ENCODE measurements around the gene USP5. TPM values are rescaled to one million over a fixed set of nuclear protein-coding genes. Genes with fewer than 3 reads are reported as not detected.
A peak's percentile ranks its signal among the peaks of the same experiment; 100 is the strongest.

Gene USP5
- polyA plus RNA-seq: 58.3 to 84.1 TPM (median 67.2 TPM) in 3 replicates
- 31.2 TPM for polyA plus RNA-seq (2011; ENCODE audit: low read depth)
- polyA plus RNA-seq (2011; cell fraction: cytosol; rRNA removed): 42.8 and 66.5 TPM in 2 replicates
- 94.0 and 116 TPM in 2 replicates for polyA plus RNA-seq (2011; cell fraction: nucleus; rRNA removed)
- polyA plus RNA-seq (2012; ENCODE audit: low replicate concordance): 44.4 and 76.0 TPM in 2 replicates
- polyA minus RNA-seq: 122 to 148 TPM (median 148 TPM) in 3 replicates
- 95.2 TPM for polyA minus RNA-seq (2011; cell fraction: cytosol; rRNA and poly(A)+ RNA removed)
- 67.8 and 83.2 TPM in 2 replicates for polyA minus RNA-seq (2011; cell fraction: nucleus; rRNA and poly(A)+ RNA removed)

GRCh38 chr12:6851921-6852650 lies at the start of gene USP5:
USP5 (plus strand) TSS chr12:6852150; CDS start chr12:6852180, 30 bp downstream.
- TF ChIP-seq EZH2 (IDR thresholded peaks at IDR 0.05; ENCODE audit: low read length): no peak
- TF ChIP-seq CTCF (optimal IDR thresholded peaks at IDR 0.05 in 1 of 3, IDR thresholded peaks at IDR 0.05 in 1 of 3, conservative IDR thresholded peaks at IDR 0.05 in 1 of 3; ENCODE audit: extremely low read depth in 1 of 3, insufficient read depth in 2 of 3, low read length in 3 of 3): no peak
- peak; percentile 66 for FAIRE-seq
- Histone ChIP-seq H3K79me2 (ENCODE audit: control insufficient read depth, insufficient read depth, low read length) (peaks cover 41% of the 10 kb centered on the region), H3K4me1 (ENCODE audit: control insufficient read depth, extremely low read depth, insufficient read depth, low read length) (peaks cover 21% of the 10 kb centered on the region), H3K27me3 (ENCODE audit: control insufficient read depth, extremely low read depth, insufficient read depth, low read length) (no peaks in the 10 kb centered on the region), H3K9me3 (ENCODE audit: control insufficient read depth, low read depth, low read length) (no peaks in the 10 kb centered on the region), H3K9ac (ENCODE audit: control insufficient read depth, extremely low read depth, insufficient read depth, low read length) (peak within 1 kb of the TSS; percentile 92), H3K9me1 (ENCODE audit: control insufficient read depth, extremely low read depth, insufficient read depth, low read length) (no peaks in the 10 kb centered on the region), H3K4me3 (ENCODE audit: control insufficient read depth in 2 of 3, extremely low read depth in 1 of 3, insufficient read depth in 2 of 3, low read depth in 1 of 3, low read length in 3 of 3) (peak within 1 kb of the TSS; percentile 72 to 99 (median 95)), H2AFZ (ENCODE audit: control insufficient read depth, low read length) (peak within 1 kb of the TSS; percentile 100), H3K36me3 (ENCODE audit: control insufficient read depth in 2 of 2, extremely low read depth in 1 of 2, insufficient read depth in 2 of 2, low read length in 2 of 2) (peaks cover 17 to 38% of the 10 kb centered on the region in 2 experiments), H3K4me2 (ENCODE audit: control insufficient read depth, extremely low read depth, insufficient read depth, low read depth, low read length) (peak within 1 kb of the TSS; percentile 94), H4K20me1 (ENCODE audit: control insufficient read depth, extremely low read depth, insufficient read depth, low read length) (no peaks in the 10 kb centered on the region), H3K27ac (ENCODE audit: control insufficient read depth, insufficient read depth, low read length) (peak within 1 kb of the TSS; percentile 91)
- DNase-seq (ENCODE audit: low read depth, low spot score): peak; percentile 96
- dilution Hi-C loops (cut with MboI; ENCODE audit: extremely low pct_ligation_motif_present, low sequenced_read_pairs): no loop called here

- no peaks in the 10 kb centered on the region for H3K79me2 ChIP-seq (ENCODE audit: control insufficient read depth, insufficient read depth, low read length)
These were observed 44.8 kb upstream of the USP5 start for GRCh38 chr12:6807170-6807569.

More at GRCh38 chr12:6807170-6807569, 44.8 kb upstream of the USP5 start:
- Histone ChIP-seq H3K9me1 (ENCODE audit: control insufficient read depth, extremely low read depth, insufficient read depth, low read length) (no peaks in the 10 kb centered on the region), H3K9me3 (ENCODE audit: control insufficient read depth, low read depth, low read length) (no peaks in the 10 kb centered on the region), H3K27ac (ENCODE audit: control insufficient read depth, insufficient read depth, low read length) (no peak overlapping the region), H3K36me3 (ENCODE audit: control insufficient read depth in 2 of 2, extremely low read depth in 1 of 2, insufficient read depth in 2 of 2, low read length in 2 of 2) (no peaks in the 10 kb centered on the region), H3K4me3 (ENCODE audit: control insufficient read depth in 2 of 3, extremely low read depth in 1 of 3, insufficient read depth in 2 of 3, low read depth in 1 of 3, low read length in 3 of 3) (no peak overlapping the region), H3K27me3 (ENCODE audit: control insufficient read depth, extremely low read depth, insufficient read depth, low read length) (peaks cover 5% of the 10 kb centered on the region), H3K9ac (ENCODE audit: control insufficient read depth, extremely low read depth, insufficient read depth, low read length) (no peak overlapping the region), H2AFZ (ENCODE audit: control insufficient read depth, low read length) (no peak overlapping the region), H3K4me2 (ENCODE audit: control insufficient read depth, extremely low read depth, insufficient read depth, low read depth, low read length) (no peak overlapping the region), H3K4me1 (ENCODE audit: control insufficient read depth, extremely low read depth, insufficient read depth, low read length) (no peaks in the 10 kb centered on the region), H4K20me1 (ENCODE audit: control insufficient read depth, extremely low read depth, insufficient read depth, low read length) (no peaks in the 10 kb centered on the region)
- FAIRE-seq (no peak), DNase-seq (ENCODE audit: low read depth, low spot score) (no peak)
- TF ChIP-seq EZH2 (IDR thresholded peaks at IDR 0.05; ENCODE audit: low read length) (no peak), CTCF (optimal IDR thresholded peaks at IDR 0.05 in 1 of 3, IDR thresholded peaks at IDR 0.05 in 1 of 3, conservative IDR thresholded peaks at IDR 0.05 in 1 of 3; ENCODE audit: extremely low read depth in 1 of 3, insufficient read depth in 2 of 3, low read length in 3 of 3) (no peak)
- dilution Hi-C loops (cut with MboI; ENCODE audit: extremely low pct_ligation_motif_present, low sequenced_read_pairs): no loop called here
